Spleen (tissue), 11 donors: Measurements from ENCODE around the gene TPM4. TPM values are rescaled to one million over a fixed set of nuclear protein-coding genes. Genes with fewer than 3 reads are reported as not detected.

ENCODE experiments used
- DNase-seq: peaks from one replicate; pipeline ENCODE4 v3.0.0-alpha.2; 2020
- H3K27ac ChIP-seq, 8 donors: fragments of 200-600 bp; sonication (generic) in 7 of 8; 1 replicate in 4 of 8; 2 replicates in 4 of 8; pipeline versions ENCODE4 v1.5.0 to v1.8.0; 2016 to 2021; ENCODE audit warnings: inconsistent platforms in 4 of 8, mild to moderate bottlenecking in 4 of 8, moderate library complexity in 1 of 8
- H3K27me3 ChIP-seq, 7 donors: fragments of 200-600 bp; sonication (generic) in 6 of 7; replicated peaks in 1 of 7; 1 replicate in 4 of 7; 2 replicates in 3 of 7; pipeline versions ENCODE4 v1.5.0 to v1.8.0; 2016 to 2021; ENCODE audit warnings: inconsistent platforms in 3 of 7, mild to moderate bottlenecking in 1 of 7
- H3K36me3 ChIP-seq, 6 donors: fragments of 200-600 bp; sonication (generic) in 5 of 6; 1 replicate in 4 of 6; 2 replicates in 2 of 6; pipeline versions ENCODE4 v1.5.0 to v1.8.0; 2016 to 2021; ENCODE audit warnings: inconsistent platforms in 2 of 6
- H3K4me1 ChIP-seq, 6 donors: fragments of 200-600 bp; sonication (generic) in 5 of 6; 1 replicate in 3 of 6; 2 replicates in 3 of 6; pipeline versions ENCODE4 v1.5.0 to v1.8.0; 2016 to 2021; ENCODE audit warnings: inconsistent platforms in 3 of 6
- H3K4me3 ChIP-seq, 8 donors: fragments of 200-600 bp; sonication (generic) in 7 of 8; 1 replicate in 4 of 8; 2 replicates in 4 of 8; pipeline versions ENCODE4 v1.5.0 to v1.8.0; 2016 to 2021; ENCODE audit warnings: inconsistent platforms in 4 of 8, mild to moderate bottlenecking in 4 of 8, moderate library complexity in 2 of 8
- H3K9me3 ChIP-seq, 8 donors: fragments of 200-600 bp; sonication (generic) in 7 of 8; 1 replicate in 4 of 8; 2 replicates in 4 of 8; pipeline versions ENCODE4 v1.5.0 to v1.8.0; 2016 to 2021; ENCODE audit warnings: inconsistent platforms in 4 of 8
- CTCF ChIP-seq, 11 experiments: fragments of 200-600 bp in 7 of 11; fragments of 450-650 bp in 4 of 11; sonication (generic) in 4 of 11; IDR thresholded peaks in 8 of 11; conservative IDR thresholded peaks in 3 of 11; 1 replicate in 7 of 11; 2 replicates in 4 of 11; pipeline versions ENCODE4 v1.4.0 to v1.8.0; 2016 to 2021; ENCODE audit warnings: antibody characterized with exemption in 11 of 11, inconsistent platforms in 4 of 11, mild to moderate bottlenecking in 1 of 11
- POLR2A ChIP-seq, 3 donors: fragments of 450-650 bp; IDR thresholded peaks; one replicate each; pipeline ENCODE4 v1.5.1; 2017; ENCODE audit warnings: antibody characterized with exemption in 3 of 3, mild to moderate bottlenecking in 1 of 3
- POLR2AphosphoS5 ChIP-seq, 3 donors: sonication (generic); formaldehyde crosslinking; IDR thresholded peaks; one replicate each; pipeline ENCODE4 v1.5.1; 2017; ENCODE audit warnings: antibody characterized with exemption in 3 of 3
- WGBS, 5 donors: extraction: QIAGEN DNeasy Blood & Tissue Kit in 3 of 5; methylation state at CpG; one replicate each; pipeline versions ENCODE4 v1.1.5 to v1.1.7; 2013 to 2018; 5-methylcytosine and 5-hydroxymethylcytosine counted together
- intact Hi-C: fragments of 100-400 bp; cut with DNase I; formaldehyde crosslinking; loops from one replicate; pipeline ENCODE4 v1.15.0; 2023; ENCODE audit warnings: low total_unique reads
- polyA plus RNA-seq, 3 donors: library from polyadenylated mRNA; stranded (reverse); fragments of 200-250 nt; gene quantifications; one replicate each; pipeline ENCODE4 v1.2.1, GENCODE V29; 2013
- total RNA-seq, 7 donors: library from RNA; depleted of rRNA in 3 of 7; stranded (reverse); fragments of >200 nt in 3 of 7; fragmentation: NEBNext Ultra II Directional in 4 of 7; extraction: Animal tissue kit (Norgen Biotek cat#: 25700) in 4 of 7; gene quantifications; one replicate each; pipeline versions ENCODE4 v1.1.0 to v1.2.1, GENCODE V29; 2016 to 2021
- donor health status: healthy with polysubstance abuse.
- donor health status: DM: no; HTN: no; CAD: no; lungs with moderate emphysema.
- donor health status: DM: no; HTN: no; CAD: no.
- donor health status: Bipolar disorder and iron deficiency.
- donor health status: healthy.
- donor health status: DM: no; HTN: no; CAD: no.
- donor health status: DM: yes; HTN: yes; CAD: no.

Gene TPM4
- total and polyA plus RNA-seq, 10 donors, result 181 to 760 (median 418) TPM

GRCh38 chr19:16041299-16041990 is 34.9 kb upstream of the TPM4 start:
- H3K27ac ChIP-seq, result no peak overlapping the region
- TF ChIP-seq POLR2AphosphoS5 (IDR thresholded peaks at IDR 0.05) (peak; percentile 57 to 63 (median 62)), POLR2A (IDR thresholded peaks at IDR 0.05) (no peak), CTCF (IDR thresholded peaks at IDR 0.05 in 8 of 11, conservative IDR thresholded peaks at IDR 0.05 in 3 of 11) (peak; percentile 91 to 98 (median 97))
- intact Hi-C loops, result loop anchor here (2.0 kb wide), 1 partner anchor 141 kb away; no protein-coding TSS in a partner anchor
- H3K36me3 ChIP-seq, result no peaks in the 10 kb centered on the region
- no peaks in the 10 kb centered on the region for H3K9me3 ChIP-seq
- DNase-seq, result peak; percentile 94
- H3K27me3 ChIP-seq, result no peaks in the 10 kb centered on the region
- peaks cover 7 to 18% (median 10%) of the 10 kb centered on the region in 6 donors for H3K4me1 ChIP-seq
- H3K4me3 ChIP-seq, result peak overlapping the region in 2 of 8 donors; percentile 3 to 33
- 14 to 16% (median 15%) methylated on average over 26 of the region's 26 CpGs for WGBS, 5 donors

- Histone ChIP-seq H3K36me3 (no peaks in the 10 kb centered on the region), H3K4me3 (peak overlapping the region in 1 of 8 donors; percentile 33), H3K9me3 (no peaks in the 10 kb centered on the region), H3K27me3 (no peaks in the 10 kb centered on the region), H3K4me1 (peaks cover 7 to 18% (median 10%) of the 10 kb centered on the region in 6 donors), H3K27ac (no peak overlapping the region)
- intact Hi-C loops, result loop anchor here (2.0 kb wide), 1 partner anchor 141 kb away; no protein-coding TSS in a partner anchor
- 63 to 69% (median 68%) methylated on average over 9 of the region's 9 CpGs for WGBS, 5 donors
- DNase-seq, result no peak
- TF ChIP-seq POLR2AphosphoS5 (IDR thresholded peaks at IDR 0.05) (no peak), CTCF (IDR thresholded peaks at IDR 0.05 in 8 of 11, conservative IDR thresholded peaks at IDR 0.05 in 3 of 11) (no peak), POLR2A (IDR thresholded peaks at IDR 0.05) (no peak)
Observed at GRCh38 chr19:16041991-16042386, 34.3 kb upstream of the TPM4 start.

GRCh38 chr19:16042533-16043085 is 33.7 kb upstream of the TPM4 start:
- peaks cover 7 to 18% (median 10%) of the 10 kb centered on the region in 6 donors for H3K4me1 ChIP-seq
- H3K4me3 ChIP-seq, result no peak overlapping the region
- DNase-seq, result no peak
- no peaks in the 10 kb centered on the region for H3K36me3 ChIP-seq
- H3K27ac ChIP-seq, result no peak overlapping the region
- no peaks in the 10 kb centered on the region for H3K9me3 ChIP-seq
- intact Hi-C loops, result no loop called here
- WGBS, 5 donors, result 42 to 65% (median 61%) methylated on average over 4 of the region's 4 CpGs
- no peaks in the 10 kb centered on the region for H3K27me3 ChIP-seq
- TF ChIP-seq POLR2AphosphoS5 (IDR thresholded peaks at IDR 0.05), result no peak
- no peak for TF ChIP-seq POLR2A (IDR thresholded peaks at IDR 0.05)
- no peak for TF ChIP-seq CTCF (IDR thresholded peaks at IDR 0.05 in 8 of 11, conservative IDR thresholded peaks at IDR 0.05 in 3 of 11)

GRCh38 chr19:16043156-16043757 is 33.0 kb upstream of the TPM4 start:
- no peaks in the 10 kb centered on the region for H3K9me3 ChIP-seq
- no peaks in the 10 kb centered on the region for H3K36me3 ChIP-seq
- no peak for DNase-seq
- H3K4me1 ChIP-seq, result peaks cover 7 to 18% (median 10%) of the 10 kb centered on the region in 6 donors
- intact Hi-C loops, result no loop called here
- H3K27me3 ChIP-seq, result no peaks in the 10 kb centered on the region
- WGBS, 5 donors, result 52 to 67% (median 59%) methylated on average over 2 of the region's 2 CpGs
- H3K27ac ChIP-seq, result no peak overlapping the region
- no peak for TF ChIP-seq POLR2A (IDR thresholded peaks at IDR 0.05)
- no peak for TF ChIP-seq CTCF (IDR thresholded peaks at IDR 0.05 in 8 of 11, conservative IDR thresholded peaks at IDR 0.05 in 3 of 11)
- no peak for TF ChIP-seq POLR2AphosphoS5 (IDR thresholded peaks at IDR 0.05)
- no peak overlapping the region for H3K4me3 ChIP-seq
